NK-92 treated with Interleukin-12 subunit alpha and Interleukin-12 subunit beta, amount 100 ng/mL, for 24 hours (cell line): ENCODE results near the gene SLC9C2.
"Not testable (repeated sequence)": the region's sequence is repeated elsewhere in the genome, so short reads cannot be mapped to it uniquely, and the experiment has no call there.

Experiments
- DNase-seq: peaks from one replicate; lab custom pipeline; 2025; lab: John Stamatoyannopoulos, UW

SLC9C2 gene, protein sequence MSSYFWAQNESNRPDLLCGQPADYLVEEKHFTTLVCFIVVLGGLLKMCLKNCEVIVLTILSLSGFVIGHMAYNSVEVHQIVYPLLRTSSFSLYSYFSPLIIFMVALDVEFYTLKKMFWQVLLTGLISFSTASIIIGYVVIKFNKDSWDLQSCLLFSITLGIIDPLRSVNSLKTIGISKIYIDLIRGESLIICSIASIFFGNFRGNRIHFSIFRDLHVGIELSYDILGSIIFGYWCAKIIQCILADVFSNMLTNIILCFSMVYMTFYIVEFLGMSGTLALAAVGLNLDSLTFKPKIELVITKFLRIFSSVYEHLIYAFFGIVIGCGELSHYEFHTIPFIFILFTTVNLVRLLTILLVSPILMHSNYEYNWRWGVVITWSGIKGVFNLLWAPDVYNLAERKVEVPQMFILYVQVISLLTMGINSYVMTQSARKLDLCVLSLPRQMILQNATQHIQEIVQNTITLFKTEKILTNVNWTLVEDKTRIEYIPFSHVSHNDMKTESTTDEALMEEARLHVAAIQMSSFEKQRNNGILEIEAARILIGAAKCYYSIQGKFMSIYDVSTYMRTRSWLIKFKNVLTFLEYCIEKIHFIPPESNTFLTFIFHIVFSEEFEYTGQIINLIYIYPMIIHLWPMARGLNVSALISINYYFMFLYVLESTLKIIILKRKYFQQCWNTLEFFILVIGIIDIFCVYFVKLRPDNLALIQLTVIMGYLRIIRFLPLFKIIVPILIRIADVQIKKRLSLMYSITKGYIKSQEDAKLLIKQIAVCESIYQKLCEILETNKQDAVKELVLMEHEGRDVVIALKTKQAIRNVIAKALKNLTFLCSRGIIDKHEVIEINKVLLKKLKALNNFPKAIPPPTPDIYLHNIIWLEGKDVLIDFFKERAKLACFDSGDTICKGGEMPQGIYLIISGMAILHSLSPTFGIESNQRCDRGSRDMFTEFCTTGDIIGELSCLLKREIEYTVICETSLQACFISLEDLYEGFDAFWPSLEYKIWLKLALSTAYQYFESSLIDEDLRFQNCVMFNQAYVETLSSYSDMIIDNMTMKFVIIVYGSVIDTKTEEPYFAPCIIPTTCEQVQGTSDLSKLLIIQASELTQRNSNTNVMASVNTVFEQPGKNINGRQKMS

DNA sequence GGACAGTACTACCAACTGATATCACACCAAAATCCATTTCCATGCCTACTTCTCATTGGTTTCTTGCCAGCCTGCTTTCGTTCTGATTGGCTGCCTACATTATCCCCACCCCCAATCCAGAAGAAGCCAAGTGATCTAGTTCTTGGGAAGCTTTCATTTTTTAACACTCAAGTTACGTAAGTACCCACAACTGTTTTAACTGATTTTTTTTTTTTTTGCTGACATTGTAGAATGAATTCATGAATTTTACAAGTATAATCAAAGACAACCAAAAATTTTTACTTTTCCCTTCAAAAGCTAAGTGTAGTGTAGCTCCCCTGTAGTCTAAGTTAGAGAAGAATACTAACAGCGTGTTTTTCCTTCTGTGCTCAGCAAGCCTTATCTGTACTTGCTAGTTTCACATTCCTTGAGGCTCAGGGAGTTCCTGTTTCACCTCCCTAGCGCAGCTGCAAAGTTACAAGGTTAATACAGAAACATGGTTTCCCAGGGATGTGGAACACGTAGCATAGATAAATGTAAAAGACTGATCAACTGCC is at the start of gene SLC9C2:
Gene SLC9C2, minus strand, starts transcription at position 17 of the 536 bp plus-strand sequence. CDS start 1,296 bp downstream, outside the sequence.
- no peak for DNase-seq

DNA sequence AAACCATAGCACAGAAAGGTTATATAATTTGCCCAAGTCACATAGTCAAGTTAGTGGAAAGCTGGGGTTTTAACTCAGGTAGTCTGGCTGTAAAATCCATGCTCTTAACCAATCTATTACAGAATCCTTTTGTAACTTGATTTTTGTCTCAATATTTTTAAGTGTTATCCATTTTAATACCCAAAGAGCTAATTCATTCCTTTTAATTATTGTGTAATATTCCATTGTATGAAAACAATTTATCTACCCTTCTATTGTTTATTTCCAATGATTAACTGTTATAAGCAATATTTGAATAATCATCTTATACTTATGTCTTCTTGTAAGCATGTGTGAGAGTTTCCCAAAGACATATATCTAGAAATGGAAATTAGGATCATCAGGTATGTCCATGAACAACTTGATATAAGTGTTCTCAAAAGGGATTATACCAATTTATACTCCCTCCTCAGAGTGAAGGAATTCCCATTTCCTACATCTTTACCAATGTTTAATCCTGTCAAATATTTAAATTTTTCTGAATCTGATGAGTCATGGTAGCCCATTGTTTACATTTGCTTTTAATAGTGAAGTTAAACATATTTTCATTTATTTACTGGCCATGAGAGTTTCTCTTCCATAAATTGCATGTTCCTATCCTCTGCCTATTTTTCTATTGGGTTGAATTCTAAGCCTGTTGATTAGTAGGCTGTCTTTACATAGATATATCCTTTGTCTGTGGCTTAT is 46.2 kb upstream of the SLC9C2 start:
- DNase-seq = no peak

DNA sequence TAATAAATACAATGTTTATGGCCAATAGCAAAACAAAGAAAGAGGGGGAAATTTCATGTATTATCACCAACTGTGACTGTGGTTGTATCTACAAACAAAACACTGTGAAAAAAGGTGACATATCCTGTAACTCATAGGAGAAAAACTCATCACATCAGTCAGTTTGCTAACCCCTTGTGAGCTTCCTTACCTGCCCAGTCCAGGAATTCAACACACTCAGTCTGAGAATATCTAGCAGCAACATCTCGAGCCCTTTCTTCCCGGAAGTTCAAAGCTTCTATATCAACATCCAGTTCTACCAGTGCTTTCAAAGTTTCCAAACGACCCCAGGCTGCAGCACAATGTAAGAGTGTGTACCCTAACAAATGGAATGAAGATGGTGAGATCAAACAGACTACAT is 43.8 kb upstream of the SLC9C2 start:
- DNase-seq = no peak

DNA sequence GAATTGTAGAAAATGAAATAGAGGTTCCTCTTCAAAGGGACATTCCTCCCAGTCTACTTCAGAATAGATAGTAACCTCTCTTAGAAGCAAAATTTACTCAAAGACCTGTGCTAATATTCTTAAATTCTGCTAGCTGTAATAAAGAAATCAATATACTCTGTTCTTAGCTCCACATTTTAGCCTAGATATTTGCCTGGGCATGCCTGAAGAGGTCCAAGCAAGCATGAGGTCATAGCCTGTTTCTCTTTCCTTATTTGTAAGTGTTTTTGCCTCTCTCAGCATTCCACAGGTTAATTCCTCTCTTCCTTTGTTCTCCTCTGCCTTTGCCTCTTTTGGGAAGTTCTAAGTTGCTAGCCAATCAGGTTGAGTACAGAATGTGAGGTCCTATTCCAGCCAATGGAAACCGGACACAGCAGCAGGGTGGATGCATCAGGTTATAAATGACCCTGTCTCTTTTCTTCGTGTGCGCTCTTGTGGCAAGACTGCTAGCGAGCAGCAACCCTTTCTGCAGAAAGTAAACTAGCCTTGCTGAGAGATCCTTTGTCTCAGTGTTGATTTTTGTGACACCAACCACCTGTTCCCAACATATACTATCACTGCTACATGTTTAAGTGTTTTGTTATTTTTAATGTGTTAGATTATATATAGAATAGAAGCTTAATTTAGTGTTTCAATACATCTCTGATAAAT is 39.7 kb upstream of the SLC9C2 start:
- DNase-seq = not testable (repeated sequence)

DNA sequence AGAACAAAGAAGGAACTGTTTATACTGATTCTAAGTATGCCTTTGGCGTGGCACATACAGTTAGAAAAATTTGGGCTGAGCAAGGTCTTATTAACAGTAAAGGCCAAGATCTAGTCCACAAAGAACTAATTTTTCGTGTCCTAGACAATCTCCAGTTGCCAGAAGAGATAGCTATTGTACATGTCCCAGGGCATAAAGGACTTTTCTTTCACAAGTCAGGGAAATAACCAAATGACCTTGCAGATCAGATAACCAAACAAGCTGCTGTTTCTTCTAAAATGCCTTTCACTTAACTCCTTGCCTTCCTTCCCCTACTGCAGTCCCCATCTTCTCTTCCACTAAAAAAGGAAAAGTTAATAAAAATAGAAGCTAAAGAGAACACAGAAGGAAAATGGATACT is 36.2 kb upstream of the SLC9C2 start:
- DNase-seq = no peak

DNA sequence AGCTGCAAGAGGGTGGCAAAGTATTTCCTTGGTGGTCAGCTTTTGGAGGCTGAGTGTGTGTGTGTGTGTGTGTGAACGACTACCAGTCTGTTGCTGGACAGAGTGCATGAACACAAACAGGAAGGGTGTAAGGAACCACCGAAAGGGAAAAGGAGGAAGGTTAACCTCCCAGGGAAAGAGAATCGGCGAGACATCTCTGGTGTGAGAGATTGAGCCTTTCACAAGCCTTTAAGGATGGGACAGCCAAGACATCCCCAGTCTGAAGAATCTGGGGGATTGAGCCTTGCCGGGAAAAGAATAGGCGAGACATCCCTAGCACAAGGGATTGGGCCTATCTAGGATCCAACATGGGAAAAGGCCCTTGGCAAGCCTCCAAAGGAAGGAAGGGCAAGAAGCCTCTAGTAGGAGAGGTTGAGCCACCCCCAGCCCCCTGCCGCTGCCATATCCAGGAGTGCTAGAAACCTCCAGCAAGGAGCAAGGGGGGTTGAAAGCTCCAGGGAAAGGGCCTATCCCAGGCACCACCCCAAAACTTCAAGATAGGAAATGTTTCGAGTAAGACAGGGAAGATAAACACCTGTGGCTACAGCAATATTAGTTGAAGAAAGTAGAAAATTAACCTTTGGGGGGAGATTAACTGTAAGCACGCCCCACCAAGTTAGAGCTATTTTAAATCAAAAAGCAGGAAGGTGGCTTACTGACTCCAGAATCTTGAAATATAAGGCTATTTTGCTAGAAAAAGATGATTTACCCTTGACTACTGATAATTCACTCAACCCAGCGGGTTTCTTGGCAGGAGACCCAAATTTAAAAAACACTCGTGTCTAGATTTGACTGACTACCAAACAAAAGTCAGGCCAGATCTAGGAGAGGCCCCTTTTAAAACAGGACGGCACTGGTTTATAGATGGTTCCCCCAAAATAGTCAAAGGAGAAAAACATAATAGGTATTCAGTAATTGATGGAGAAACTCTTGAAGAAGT is 35.5 kb upstream of the SLC9C2 start:
- DNase-seq = no peak

DNA sequence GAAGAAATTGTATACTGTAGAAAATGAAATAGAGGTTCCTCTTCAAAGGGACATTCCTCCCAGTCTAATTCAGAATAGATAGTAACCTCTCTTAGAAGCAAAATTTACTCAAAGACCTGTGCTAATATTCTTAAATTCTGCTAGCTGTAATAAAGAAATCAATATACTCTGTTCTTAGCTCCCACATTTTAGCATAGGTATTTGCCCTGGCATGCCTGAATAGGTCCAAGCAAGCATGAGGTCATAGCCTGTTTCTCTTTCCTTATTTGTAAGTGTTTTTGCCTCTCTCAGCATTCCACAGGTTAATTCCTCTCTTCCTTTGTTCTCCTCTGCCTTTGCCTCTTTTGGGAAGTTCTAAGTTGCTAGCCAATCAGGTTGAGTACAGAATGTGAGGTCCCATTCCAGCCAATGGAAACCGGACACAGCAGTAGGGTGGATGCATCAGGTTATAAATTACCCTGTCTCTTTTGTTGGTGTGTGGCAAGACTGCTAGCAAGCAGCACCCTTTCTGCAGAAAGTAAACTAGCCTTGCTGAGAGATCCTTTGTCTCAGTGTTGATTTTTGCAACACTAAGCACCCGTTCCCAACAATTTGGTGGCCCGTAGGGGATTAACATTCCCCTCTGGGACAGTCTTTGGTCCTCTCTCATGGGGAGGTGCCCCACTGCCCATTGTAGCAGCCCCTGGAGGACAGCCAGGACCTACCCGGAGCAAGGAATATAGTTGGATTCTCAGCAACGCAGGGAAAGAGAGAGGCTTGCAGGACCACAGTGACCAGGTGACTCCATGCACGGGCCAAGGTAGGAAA is 34.6 kb upstream of the SLC9C2 start:
- not testable (repeated sequence) for DNase-seq

DNA sequence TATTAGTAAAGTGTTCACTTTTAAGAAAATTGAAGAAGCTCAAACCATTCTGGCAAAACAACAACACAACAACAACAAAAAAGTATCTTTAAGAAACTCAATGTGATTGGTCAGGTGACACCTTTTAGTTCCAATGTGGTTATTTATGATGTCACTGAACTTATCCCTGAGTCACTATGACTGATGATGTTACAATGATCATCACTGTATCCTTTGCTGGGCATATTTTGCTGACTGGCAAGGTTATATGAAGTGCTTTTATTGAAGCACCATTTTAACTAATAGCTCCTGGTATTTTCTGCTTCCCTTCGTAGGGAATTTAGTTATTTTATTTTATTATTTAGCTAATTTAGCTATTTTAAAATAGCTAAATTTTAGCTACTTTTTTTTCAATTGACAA is 32.2 kb upstream of the SLC9C2 start, which contains the start of gene TEX50:
Gene TEX50, plus strand, starts transcription at position 223 of the 400 bp plus-strand sequence. CDS start 184 bp downstream, outside the sequence.
- DNase-seq = no peak

DNA sequence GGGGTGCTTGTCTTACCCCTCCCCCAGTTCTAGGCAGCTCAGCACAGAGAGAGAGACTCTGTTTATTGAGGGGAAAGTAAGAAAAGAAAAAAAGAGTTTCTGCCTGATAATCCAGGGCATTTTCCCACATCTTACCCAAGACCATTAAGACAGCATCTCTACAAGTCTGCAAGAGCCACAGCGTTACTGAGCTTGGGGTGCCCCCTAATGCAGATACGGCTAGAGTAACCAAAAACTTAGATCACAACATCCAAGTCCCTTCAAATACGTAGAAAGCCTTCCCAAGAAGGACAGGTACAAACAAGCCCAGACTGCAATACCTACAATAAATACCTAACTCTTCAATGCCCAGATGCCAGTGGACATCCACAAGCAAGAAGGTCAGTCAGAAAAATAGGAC is 26.0 kb upstream of the SLC9C2 start:
- no peak for DNase-seq

DNA sequence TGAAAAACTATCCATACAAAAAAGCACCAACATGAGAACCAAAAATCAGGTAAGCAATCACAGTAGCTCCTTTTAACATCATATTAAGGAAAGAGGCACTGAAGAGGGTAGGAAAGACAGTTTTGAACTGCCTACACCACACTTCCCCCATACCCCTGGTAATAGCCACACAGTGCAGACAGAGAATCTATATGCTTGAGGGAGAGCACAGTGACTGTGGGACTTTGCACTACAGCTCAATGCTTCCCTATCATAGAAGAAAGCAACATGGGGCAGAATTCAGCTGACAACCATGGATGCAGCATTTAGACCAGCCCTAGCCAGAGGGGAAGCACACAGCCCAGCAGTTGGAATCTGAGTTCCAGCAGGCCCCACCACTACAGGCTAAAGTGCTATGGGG is 24.4 kb upstream of the SLC9C2 start:
- no peak for DNase-seq

DNA sequence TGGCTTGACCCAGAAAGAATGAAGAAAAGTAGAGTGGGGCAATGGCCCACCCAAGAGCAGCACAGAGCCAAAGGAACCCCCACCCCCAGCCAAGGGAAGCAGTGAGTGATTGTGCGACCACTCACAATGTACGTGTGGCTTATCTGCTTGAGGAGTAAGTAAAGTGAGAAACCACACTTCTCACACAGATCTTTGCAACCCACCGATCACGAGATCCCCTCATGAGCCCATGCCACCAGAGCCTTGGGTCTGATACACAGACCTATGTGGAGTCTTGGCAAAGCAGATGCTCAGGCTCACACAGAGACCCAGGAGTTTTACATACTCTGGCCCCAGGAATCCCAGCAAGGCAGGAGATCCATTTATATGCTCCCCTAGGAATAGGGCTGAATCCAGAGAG is 14.0 kb upstream of the SLC9C2 start:
- DNase-seq = peak; percentile 5

DNA sequence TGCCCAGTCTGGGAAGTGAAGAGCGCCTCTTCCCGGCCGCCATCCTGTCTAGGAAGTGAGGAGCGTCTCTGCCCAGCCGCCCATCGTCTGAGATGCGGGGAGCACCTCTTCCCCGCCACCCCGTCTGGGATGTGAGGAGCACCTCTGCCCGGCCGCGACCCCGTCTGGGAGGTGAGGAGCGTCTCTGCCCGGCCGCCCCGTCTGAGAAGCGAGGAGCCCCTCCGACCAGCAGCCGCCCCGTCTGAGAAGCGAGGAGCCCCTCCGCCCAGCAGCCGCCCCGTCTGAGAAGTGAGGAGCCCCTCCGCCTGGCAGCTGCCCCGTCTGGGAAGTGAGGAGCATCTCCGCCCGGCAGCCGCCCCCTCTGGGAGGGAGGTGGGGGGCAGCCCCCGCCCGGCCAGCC is 10.2 kb upstream of the SLC9C2 start:
- not testable (repeated sequence) for DNase-seq

DNA sequence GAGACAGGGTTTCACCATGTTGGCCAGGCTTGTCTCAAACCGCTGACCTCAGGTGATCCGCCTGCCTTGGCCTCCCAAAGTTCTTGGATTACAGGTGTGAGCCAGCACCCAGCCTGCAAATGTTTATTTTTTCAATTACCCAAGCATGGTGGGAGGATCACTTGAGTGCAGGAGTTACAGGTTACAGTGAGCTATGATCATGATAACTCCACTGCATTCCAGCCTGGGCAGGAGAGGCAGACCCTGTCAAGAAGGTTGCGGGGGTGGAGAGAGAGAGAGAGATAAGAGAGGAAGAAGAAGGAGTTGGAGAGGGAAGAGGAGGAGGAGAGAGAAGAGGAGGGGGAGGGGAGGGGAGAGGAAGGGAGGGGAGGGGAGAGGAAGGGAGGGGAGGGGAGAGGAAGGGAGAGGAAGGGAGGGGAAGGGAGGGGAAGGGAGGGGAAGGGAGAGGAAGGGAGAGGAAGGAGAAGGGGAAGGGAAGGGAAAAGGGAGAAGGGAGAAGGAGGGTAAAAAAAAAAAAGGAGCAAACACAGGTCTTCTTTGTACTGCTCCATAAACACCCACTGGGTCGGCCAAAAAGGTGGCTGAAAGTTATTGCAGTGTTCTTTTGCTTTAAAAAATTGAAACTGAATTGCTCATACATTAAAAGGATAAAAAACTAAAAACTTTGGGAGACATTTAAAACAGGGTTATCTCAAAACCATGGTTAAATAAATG is 5.8 kb upstream of the SLC9C2 start:
- DNase-seq = no peak

DNA sequence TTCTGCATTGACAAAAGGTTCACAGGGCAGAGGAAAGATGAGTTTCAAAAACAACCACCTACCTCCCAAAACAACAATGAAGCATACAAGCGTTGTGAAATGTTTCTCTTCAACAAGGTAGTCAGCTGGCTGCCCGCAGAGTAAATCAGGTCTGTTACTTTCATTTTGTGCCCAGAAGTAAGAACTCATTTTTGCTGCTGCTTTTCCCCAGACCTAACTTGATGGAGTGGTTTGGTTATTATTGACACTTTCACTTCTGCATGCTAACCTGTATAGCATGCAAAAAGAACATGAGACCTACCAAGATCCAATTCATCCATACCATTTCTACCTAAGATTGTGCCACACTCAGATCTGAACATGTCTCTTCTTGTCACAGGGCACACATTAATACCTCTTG is 1.3 kb downstream of the SLC9C2 start:
- DNase-seq = no peak

DNA sequence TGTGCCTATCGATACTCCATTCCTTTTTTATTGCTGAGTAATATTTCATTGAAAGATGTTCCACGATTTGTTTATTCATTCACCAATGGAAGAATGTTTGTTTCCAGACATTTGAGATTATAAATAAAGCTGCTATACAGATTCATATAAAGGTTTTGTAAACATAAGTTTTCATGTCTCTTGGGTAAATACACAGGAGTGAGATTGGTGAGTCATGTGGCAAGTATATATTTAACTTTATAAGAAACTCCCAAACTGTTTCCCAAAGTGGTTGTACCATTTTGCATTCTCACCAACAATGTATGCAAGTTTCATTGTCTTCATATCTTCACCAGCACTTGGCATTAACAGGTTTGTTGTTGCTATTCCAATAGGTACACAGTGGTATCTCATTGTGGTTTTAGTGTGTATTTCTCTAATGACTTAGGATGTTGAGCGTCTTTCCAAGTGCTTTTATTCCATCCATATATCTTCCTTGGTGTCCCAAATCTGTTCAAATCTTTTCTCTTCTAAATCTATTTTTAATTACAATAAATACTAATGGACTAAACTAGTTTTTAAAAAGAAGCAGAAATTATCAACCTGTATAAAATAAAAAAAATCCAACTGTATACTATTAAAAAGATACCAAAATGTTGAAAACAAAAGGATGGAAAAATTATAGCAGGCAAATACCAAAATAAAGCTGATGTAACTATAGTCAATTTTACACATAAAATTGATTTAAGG is 6.6 kb downstream of the SLC9C2 start:
- DNase-seq = no peak

DNA sequence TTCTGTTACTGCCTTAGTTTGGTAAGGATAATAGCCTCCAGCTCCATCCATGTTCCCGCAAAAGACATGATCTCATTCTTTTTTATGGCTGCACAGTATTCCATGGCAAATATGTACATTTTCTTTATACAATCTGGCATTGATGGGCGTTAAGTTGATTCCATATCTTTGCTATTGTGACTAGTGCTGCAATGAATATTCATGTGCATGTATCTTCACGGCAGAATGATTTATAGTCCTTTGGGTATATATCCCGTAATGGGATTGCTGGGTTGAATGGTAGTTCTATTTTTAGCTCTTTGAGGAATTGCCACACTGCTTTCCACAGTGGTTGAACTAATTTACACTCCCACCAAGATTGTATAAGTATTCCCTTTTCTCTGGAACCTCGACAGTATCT is 11.7 kb downstream of the SLC9C2 start:
- DNase-seq = not testable (repeated sequence)

DNA sequence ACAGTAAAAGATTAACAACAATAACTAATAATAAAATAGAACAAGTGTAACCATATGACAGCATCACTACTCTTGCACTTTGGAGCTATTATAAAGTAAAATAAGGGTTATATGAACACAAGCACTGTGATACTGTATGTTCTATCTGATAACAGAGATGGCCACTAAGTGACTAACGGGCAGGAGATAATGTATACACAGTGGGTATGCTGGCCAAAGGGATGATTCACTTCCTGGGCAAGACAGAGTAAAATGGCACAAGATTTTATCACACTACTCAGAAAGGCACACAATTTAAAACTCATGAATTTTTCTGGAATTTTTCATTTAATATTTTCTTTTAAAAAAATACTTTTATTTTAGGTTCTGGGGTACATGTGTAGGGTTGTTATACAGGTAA is 12.3 kb downstream of the SLC9C2 start:
- DNase-seq = no peak
